DMS153 (cell line): ENCODE results near the gene SLC52A1.

Experiments
- DNase-seq: peaks from one replicate; lab custom pipeline; 2025; lab: John Stamatoyannopoulos, UW

The SLC52A1 gene

DNA sequence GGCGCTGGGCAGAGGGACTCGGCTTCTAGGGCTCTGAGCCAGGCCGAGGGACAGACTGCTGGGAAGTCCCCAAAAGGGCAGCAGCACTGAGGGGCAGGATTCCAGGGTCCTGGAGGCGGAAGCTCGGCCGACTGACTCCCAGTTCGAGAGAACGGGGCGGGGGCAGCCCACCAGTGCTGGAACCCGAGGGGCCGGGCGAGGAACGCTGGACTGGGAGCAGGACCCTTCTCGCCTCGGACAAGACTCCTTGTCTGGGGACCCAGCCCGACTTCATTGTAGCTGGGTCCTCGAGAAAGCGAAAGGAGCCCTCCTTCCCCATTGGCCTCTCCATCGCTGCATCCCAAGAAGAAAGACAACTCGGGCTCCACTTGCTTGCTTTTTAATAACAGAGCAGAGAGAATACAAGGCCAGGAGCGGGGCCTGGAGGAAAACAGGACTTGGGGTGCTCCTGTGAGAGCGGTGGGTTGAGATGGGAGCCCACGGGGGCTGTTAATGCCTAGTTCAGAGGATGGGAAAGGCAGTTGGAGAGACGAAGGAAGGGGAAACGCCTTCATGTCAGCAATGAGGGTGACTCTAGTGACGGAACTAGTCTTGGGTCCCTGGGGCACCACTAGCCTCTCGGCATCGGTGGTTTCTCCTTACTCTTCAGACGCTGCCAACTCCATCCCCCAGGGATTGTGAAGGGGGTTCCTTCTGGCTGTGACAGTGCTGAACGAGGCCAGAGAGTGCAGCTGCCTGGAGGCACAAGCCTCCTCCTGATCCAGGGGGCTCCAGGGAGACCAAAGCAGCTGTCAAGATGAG lies 47.3 kb downstream of the SLC52A1 start:
- no peak for DNase-seq

DNA sequence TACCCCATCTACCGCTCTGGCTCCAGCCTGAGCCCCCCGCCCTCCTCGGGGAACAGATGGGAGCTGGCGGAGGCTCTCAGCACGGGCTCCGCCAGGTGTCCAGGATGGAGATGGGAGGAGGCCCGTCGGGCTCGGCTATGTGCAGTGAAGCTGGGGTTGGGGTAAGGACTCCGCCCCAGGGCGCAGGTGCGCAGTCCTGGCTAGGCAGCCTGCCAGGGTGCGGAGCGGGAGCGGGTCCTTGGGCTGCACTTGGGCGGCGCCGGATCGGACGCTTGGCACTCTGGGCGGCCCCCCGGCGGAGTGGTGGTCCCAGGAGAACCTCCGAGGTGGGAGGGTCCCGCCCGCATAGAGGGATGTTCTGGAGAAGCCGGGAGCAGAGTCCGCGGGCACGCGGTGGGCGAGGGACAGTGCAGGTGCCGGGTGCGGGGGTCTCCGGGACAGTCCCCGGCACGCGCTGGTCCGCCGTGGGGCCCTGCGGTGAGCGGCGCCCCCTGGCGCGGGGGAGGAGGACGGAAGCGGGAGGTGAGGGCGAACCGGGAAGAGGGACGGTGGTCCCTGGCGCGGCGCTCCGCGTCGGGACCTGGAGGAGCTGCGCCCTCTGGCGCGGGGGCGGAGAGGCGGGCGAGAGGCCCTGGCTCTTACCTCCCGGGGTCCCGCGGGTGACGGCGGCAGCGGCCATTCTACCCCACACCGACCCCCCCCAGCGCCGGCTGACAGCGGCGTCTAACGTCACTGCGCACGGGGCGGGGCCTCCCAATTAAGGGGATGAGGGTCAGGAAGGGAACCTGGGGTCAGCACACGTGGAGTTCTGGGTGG lies 48.1 kb downstream of the SLC52A1 start, which contains the start of gene CAMTA2:
CAMTA2 (minus strand) TSS at position 725 of the 816 bp plus-strand sequence. CDS start 1,453 bp downstream, outside the sequence.
- DNase-seq = peak; percentile 16

DNA sequence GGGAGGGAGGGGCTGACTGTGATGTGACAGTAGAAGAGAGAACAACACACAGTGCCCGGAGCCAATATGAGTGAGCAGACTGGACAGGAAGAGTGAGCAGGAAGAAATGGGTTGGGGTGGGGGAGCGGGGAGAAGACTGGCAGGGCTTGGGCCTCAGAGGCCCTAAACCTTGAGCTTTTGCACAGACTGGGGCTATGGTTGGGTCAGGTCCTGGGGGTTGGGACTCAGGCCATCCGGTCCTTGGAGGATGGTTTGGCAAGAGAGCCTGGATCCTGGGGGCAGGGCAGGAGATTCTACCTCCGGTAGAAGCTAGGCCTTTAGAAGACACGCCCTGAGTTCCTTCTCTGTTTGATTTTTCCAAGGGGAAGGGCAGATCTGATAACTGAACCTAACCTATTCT lies 48.8 kb downstream of the SLC52A1 start:
- no peak for DNase-seq
